Ammon's horn (tissue), 1 donor: ENCODE results near the gene WDR72.
"Not testable (repeated sequence)": the region's sequence is repeated elsewhere in the genome, so short reads cannot be mapped to it uniquely, and the experiment has no call there.

Source experiments
- DNase-seq: peaks from one replicate; pipeline ENCODE4 v3.0.0-alpha.2; 2016; ENCODE audit warnings: low spot score

WDR72 gene

DNA sequence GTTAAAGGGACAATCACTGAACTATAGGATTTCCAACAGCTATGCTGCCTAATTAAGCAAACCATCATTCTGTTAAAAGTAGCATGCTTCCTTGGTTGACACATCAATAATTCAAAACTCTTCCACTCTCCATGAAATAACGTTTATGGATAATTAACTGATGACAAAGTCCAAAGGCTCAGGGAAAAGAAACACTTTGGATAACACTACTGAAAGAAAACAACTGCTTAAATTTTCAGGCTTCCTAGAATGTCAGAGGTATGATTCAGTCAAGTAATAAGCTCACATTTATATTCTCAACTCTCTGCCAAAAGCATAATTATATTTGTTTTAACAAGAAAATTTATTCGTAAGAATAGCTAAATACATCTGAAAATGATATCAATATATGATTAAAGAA is 49.6 kb downstream of the WDR72 start:
- no peak for DNase-seq

DNA sequence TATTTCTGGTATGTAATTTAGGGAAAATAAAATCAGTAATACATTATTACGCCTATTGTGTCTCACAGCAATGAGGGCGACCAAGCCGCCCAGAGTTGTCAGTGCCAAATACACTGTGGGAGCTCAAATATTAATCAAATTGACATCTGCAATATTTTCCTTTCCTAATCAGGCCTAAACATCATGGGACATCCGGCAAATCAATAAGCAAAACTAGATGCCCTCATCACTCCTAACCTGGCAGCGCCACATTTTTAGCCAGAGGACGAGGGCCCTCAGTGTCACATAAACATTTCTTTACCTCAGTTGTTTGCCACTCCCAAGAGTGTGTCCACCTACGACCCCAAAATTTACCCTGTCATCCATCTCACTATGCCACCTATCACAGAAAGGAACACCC is 64.1 kb downstream of the WDR72 start:
- no peak for DNase-seq

DNA sequence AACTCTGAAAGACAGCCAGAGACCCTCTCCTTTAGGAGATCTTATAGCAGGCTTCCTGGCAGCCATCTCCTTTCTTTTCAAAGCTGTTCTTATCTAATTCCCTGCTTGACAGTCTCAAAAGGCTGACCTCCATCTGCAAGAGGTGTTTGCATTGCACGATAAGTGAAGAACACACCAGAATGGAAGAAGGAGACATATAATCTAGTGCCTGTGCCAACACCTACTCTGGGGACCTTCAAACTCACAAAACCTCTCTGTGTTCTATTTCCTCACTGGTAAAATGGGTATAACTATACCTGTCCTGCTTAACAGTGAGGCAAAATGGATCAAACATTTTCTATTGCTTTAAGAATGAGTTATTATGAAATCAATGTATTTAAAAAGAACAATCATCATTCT is 65.0 kb downstream of the WDR72 start:
- DNase-seq: no peak

DNA sequence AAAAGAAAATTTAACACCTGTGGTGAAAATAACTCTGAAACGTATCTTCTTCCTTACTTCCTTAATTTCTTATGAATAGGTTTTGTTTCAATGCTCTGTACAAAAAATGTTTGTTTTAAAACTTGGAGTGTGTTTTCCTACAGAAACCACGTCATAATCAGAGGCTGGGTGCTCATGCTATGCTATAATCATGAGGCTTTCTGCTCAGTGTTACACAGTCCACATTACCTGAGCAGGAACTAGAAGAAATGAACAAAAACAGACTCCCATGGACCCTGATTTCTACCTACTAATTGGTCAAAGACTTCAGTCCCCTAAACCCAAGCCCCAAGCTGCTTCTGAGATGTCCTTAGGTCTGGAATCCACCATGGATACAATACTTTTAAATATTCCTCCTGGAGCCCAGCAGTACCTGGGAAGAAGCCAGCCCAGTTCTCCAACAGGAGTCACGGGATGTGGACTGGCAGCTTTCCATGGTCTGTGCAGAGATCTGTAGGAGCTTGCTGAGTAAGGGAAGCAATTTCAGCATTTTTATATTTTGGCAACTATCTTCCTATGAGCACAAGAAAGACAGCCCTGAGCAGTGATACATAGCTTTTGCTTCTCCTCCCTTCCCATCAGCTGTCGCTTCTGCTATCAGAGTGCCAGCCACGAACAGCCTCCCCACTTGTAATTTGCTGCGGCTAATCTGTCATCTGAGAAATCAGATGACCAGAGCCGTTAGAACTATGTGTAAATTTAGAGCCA is 65.6 kb downstream of the WDR72 start:
- peak; percentile 15 for DNase-seq

DNA sequence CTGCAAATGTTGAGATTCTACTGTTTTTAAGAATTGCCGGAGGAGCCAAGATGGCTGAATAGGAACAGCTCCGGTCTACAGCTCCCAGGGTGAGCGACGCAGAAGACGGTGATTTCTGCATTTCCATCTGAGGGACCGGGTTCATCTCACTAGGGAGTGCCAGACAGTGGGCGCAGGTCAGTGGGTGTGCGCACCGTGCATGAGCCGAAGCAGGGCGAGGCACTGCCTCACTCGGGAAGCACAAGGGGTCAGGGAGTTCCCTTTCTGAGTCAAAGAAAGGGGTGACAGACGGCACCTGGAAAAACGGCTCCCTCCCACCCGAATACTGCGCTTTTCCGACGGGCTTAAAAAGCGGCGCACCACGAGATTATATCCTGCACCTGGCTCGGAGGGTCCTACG is 75.3 kb downstream of the WDR72 start:
- not testable (repeated sequence) for DNase-seq

DNA sequence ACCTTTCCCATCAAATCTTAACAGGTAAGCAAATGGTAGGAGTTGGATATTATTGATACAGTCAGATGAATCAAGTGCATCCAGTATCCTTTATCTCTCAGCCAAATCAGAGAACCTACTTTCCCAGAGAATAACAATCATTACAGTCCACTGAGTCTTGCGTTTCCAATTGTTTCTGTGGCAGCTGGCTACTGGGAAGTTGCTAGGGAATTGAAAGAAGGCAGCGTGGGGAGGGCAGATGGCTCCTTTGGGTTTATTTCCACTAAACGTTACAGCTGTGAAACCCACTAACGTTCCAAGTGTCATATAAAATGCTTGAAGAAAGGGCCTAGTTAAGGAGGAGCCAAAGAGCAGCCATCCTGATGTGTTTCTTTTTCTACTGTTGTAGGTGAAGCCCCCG is 78.4 kb downstream of the WDR72 start:
- peak; percentile 4 for DNase-seq

DNA sequence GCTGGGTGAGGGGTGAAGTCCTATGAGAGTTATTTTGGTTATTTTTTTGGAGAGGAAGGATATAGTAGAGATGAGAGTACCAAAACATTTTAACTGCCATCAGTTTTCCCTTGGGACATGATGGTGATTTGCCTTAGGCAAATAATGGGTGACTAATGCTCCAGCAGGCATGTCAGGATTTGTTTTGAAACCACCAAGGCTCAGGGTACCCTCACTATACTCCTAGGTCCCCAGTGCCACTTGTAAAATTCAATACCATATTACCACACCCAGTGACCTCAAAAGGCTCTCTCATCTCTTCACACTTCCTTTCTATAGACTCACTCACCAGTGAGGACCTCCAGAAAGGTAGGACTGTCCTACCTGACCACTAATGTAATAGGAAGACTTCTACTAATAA is 83.6 kb downstream of the WDR72 start:
- no peak for DNase-seq

DNA sequence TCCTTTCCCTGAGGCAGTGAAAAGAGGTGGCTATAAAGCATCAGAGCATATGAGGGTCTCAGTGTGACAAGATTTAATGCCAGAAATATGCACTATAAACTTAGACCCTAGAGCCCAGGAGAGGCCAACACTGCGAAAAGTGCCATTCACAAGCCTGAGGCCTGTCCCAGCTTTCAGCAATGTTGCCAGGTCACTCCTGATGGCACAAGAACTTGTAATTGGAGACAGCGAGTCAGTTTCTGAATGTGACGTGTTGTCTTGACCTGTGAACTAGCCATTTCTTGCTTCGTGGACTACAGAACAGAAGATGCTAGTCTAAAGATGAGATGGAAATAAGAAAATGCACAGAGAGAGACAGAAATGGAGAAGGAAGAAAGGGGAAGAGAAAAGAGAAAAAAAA is 87.9 kb downstream of the WDR72 start:
- no peak for DNase-seq

DNA sequence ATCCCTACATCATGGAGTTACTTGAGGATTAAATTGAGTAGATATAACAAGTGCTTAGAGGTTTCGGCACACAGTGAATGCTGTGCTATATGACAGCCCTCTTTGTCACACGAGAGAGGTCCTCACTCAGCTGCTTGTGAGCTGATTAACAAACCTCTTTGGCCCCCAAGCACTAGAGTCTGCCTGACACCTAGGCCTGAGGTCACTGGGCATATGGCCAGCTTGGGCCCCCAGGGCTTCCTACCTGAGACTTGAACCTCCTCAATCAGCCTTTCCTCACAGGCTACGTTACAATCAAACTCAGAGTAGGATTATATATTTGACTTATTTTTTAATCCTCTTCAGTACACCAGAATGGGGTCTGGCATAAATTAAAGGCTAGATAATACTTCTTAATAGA is 88.8 kb downstream of the WDR72 start:
- DNase-seq: no peak

DNA sequence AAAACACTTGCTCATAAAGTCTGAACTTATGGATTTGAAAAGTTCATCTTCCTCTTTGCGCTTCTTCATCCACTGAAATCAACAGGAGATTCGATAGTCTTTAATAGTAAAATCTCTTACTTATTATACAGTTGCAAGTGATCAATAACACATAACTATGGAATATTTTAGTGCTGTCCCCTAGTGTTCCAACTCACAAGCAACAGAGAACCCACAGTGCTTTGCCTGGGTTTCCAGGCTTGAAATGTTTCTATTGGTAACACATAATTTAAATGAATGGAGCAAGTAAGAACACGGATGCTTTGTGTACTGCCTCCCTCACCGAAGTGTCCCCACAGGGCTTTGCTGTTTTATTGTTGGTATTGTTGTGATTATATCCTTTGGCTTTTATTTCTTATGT is 93.5 kb downstream of the WDR72 start:
- DNase-seq: peak; percentile 13

DNA sequence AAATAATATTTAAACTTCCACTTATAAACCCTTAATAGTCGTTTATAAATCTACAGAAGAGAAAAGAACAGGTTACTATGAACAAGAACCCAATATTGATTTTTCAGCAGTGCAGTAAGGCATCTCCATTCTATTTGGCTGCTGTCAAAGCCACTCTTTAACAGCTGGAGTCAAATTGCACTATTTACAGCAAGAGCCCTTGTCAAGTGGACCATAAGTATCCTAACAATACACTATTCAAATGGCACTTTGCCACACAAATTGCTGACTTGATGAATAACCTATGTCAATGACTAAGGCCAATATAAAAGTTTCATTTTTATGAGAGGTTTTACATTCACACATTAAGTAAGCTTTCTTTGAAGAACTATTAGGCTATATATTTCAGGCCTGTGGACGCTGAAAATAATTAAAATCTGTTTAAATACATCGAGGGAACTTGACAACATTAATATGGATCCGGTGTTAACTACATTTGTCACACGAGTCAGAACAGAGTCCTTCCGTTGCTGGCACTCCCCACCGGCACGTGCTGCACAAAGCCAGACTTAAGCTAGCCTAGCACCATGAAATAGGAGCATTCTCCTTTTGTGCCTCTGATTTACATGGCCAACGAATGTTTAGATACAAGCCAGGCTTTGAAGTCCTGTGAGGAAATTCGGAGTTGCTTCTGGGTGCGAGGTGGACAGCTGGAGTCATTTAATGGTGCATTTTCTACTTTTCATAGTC is 100.5 kb downstream of the WDR72 start:
- no peak for DNase-seq

DNA sequence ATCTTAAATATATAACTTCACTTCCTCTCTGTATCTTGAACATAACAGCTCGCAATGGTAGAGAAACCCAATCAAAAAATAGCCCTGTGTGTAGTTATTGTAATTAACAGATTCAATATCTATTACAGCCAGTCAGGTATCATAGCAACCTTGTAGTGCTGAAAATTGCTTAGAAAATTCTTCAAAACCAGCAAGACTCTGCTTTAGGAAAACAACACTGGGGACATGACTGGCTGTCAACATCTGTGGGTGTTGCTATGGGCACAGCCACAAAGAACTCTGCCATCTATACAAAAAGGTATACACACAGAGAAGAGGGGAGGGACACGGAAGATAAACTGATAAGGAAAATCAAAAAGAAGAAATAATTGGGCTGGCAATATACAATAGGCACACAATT is 101.2 kb downstream of the WDR72 start:
- DNase-seq: no peak

DNA sequence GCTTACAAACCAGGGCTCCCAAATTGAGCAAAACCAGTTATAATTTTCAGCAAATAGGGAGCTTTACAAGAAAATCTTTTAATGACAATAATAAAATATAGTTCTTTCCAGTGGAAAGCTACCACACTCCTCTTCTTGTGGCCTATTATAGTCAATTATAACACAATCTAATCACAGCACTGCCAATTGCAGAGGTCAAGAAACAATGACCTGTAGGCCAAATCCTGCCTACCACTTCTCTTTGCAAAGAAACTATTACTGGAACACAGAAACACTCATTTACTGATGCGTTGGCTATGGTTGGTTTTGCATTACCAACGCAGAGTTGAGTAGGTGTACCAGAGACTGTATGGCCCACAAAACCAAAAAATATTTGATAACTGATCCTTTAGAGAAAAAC is 110.5 kb downstream of the WDR72 start:
- no peak for DNase-seq

DNA sequence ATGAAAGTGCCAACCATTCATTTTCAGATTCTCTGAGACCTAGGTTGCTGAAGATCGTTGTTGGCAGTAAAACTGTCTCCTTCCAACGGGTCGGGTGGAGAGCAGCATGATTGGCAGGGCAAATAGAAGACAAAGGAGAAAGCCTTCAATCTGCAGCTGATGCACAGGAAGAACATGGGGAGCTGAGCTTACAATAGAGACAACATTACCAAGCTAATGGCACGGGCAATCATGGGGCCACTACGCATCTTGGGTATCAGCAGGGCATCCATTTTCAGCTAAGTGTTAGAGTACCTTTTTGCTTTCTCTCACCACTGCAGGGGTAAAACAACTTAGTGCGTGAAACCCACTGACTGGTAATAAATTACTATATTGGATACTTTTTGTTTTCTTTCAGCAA is 114.8 kb downstream of the WDR72 start:
- no peak for DNase-seq

DNA sequence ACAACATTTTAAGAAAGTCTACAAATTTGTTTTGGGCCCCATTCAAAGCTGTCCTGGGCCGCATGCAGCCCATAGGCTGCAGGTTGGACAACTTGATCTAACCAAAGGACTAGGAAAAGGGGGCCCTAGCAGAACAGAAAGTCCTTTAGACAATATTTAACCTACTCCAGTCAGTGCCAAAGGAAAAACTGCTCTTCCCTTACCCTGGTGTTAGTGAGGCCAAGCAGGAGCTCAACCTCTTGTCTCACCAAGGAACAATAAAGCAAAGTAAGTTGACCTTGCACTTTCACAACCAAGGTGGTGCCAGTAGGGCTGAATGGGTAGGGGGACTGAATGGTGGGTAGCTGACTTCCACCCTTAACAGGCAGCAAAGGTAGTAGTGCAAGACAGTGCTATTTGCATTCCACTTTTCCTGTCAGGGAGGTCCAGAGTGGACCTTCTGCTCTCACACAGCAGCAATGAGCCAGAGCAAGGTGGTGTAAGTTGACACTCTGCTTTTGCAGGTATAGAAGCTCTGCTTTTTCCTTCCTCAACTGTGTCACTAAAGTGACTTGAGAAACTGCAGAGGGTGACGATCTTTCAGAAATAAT is 124.9 kb downstream of the WDR72 start:
- no peak for DNase-seq

DNA sequence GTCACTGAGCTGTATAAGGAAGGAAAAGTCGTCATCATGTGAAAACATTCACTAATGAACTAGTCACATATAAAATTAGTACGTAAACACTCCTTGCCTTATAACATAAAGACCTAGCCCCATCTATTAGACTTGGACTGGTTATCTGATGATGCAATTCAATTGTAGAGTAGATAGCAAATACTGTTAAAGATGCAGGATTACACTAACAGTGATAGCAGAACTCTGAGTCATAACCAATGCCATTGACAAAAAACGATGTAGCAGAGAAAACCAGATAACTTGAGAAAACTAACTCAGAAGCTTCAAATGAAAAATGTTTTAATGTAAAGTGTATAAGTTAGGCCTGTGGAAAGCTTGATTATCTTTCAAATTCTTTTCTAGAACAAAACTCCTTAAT is 132.2 kb downstream of the WDR72 start:
- DNase-seq: no peak

DNA sequence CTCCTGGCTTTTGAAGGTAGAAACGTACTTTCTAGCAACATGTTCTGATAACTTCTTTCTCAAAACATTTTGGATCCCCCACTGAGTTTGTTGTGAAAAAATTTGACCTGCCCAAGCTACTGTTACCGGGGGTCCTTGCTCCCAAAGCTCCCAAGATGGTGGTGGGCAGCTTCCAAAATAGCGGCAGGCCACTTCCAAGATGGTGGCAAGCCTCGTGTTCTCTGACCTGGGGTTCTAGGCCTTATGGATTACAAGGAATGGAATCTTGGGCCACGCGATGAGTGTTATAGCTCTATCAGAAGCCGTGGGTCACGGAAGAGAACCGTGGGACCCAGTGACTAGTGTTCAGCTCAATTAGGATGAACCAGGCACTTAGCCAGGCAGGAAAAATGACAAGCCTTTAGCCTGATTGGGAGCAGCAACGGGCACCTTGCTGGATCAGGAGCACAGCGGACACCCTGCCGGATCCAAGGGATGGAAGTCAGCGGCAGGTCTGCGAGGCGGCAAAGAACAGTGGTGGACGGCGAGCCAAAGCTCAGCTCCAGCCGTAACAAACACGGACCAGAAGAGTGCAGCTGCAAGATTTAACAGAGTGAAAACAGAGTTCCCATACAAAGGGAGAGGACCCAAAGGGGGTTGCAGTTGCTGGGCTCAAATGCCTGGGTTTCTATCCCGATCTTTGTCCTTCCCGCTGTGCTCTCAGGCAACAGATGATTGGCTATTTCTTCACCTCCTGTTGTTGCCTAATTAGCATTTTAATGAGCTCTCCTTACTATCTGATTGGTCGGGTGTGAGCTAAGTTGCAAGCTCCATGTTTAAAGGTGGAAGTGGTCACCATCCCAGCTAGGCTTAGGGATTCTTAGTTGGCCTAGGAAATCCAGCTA is 133.3 kb downstream of the WDR72 start:
- DNase-seq: no peak

DNA sequence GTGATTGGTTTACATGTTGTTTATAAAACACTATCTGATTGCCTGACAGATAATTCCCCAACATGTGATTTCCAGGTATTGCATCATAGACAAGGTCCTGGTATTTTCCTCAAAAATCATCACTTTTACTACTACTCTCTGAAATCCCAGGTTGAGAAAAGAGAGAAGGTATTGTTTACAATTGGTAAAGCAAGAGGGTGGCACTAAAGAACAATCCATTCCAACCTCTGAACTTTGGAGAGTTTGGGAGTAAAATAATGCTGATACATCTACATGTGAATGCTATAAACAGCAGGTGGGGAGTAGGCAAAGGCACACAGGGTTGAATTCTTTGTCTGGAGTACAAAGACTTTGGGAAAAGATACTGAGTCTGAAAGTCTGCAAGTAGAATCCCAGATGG is 134.2 kb downstream of the WDR72 start:
- no peak for DNase-seq

DNA sequence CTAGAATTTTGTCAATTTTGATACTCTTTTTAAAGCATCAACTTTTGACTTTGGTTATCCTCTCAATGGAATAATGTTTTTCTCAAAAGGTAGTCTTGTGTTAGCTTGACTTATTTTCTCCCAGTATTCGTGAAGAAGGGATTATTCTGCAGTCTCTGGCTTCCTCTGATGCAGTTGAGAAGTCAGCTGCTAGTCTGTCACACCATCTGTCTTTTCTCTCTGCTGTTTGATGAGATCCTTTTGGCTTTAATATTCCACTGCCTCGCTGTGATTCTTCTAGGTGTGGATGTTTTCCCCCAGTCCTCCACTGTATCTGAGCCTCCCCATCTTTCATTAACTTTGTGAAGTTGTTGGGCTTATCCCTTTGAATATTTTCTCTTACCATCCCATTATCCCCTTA is 141.0 kb downstream of the WDR72 start:
- peak; percentile 8 for DNase-seq

DNA sequence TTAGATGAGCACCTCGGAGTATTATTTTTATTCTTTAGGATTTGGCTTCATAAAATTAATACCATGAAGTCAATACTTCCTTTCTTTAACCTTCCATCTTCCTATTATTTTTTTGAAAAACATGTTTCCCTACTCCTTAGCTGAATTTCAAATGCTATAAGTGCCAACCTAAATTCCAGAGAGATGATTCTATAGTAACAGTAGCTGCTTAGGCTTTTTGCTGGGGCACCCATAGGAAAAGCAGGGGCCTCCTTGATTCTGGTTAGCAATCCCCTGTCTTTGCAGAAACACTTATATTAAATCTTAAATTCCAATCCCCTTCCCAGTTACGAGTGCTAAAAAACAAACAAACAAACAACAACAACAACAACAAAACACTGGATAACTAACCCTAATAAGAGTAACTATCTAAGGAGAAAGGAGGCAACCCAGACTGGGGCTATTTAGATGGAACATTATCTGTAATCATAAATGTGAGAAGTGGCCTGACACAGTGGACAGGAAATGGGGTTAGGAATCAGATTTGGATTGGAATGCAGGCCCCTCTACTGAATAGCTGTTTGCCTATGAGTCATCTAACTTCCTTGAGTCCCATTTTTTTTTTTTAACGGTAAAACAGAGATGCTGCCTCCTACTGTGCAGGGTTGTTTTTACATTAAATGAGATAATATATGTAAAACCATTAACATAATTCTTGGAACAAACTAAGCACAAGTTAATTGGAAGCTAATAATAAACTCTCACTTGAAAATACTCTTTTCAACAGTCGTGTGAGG is 148.1 kb downstream of the WDR72 start:
- DNase-seq: no peak

DNA sequence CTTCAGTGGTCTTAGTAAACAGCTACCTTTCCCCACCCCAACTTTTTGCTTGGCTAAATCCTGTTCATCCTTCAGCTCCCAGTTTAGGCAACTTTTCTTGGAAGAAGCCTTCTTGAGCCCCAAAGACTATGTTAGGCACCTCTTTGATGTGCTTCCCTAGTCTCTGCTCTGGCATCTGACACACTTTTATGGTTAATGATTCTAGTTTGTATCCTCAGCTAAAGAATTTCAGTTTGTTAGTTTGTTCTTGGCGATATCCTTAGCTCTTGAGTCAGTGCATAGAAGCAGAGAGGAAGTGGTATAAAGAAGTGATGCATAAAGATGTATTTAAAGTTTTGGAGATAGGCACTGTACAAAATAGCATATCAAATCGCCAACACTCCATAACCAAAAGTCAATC is 168.4 kb downstream of the WDR72 start:
- no peak for DNase-seq

DNA sequence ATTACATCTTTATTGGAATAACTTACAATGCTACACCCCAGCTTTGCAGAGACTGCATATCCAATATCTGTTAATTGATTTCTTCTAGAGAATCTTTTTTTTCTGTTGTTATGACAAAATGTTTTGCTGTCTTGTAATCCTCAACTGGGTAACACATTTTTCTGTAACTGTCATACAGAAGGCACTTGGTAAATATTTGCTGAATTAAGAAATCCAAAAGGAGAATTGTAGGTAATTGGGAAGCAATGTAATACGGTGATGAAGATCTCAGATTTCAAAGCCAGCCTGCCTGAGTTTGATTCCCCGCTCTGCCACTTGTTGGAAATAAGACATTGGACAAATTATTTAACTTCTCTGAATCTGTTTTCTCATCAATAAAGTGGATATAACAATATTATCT is 169.1 kb downstream of the WDR72 start:
- DNase-seq: no peak
